HEK293 (cell line): ENCODE results near the gene DMC1.

Experiments
- BCL11B ChIP-seq: fragments of 450-650 bp; formaldehyde crosslinking; IDR thresholded peaks from 2 replicates; pipeline ENCODE4 v1.5.1; 2016; ENCODE audit warnings: low read depth, missing biosample characterization, missing genetic modification characterization
- EGR2 ChIP-seq: fragments of 450-650 bp; formaldehyde crosslinking; IDR thresholded peaks from 2 replicates; pipeline ENCODE4 v1.5.1; 2016; ENCODE audit warnings: low read depth, missing biosample characterization, missing genetic modification characterization
- KLF7 ChIP-seq: fragments of 450-650 bp; formaldehyde crosslinking; IDR thresholded peaks from 2 replicates; pipeline ENCODE4 v1.5.1; 2016; ENCODE audit warnings: missing biosample characterization, missing genetic modification characterization, borderline replicate concordance
- MZF1 ChIP-seq: fragments of 450-650 bp; formaldehyde crosslinking; IDR thresholded peaks from 2 replicates; pipeline ENCODE4 v1.5.1; 2017; ENCODE audit warnings: missing biosample characterization, missing genetic modification characterization, borderline replicate concordance
- SALL2 ChIP-seq: fragments of 450-650 bp; formaldehyde crosslinking; IDR thresholded peaks from 2 replicates; pipeline ENCODE4 v1.5.0; 2017; ENCODE audit warnings: missing biosample characterization, mild to moderate bottlenecking, missing genetic modification characterization, borderline replicate concordance
- SCRT2 ChIP-seq: fragments of 450-650 bp; formaldehyde crosslinking; IDR thresholded peaks from 2 replicates; pipeline ENCODE4 v1.5.1; 2016; ENCODE audit warnings: missing biosample characterization, missing genetic modification characterization
- SP2 ChIP-seq: fragments of 450-650 bp; formaldehyde crosslinking; IDR thresholded peaks from 2 replicates; pipeline ENCODE4 v1.5.1; 2016; ENCODE audit warnings: missing biosample characterization, missing genetic modification characterization
- WT1 ChIP-seq: fragments of 450-650 bp; formaldehyde crosslinking; IDR thresholded peaks from 2 replicates; pipeline ENCODE4 v1.5.1; 2016; ENCODE audit warnings: missing biosample characterization, missing genetic modification characterization
- YY2 ChIP-seq: fragments of 450-650 bp; formaldehyde crosslinking; IDR thresholded peaks from 2 replicates; pipeline ENCODE4 v1.5.1; 2016; ENCODE audit warnings: missing biosample characterization, missing genetic modification characterization
- ZFP3 ChIP-seq: fragments of 450-650 bp; formaldehyde crosslinking; IDR thresholded peaks from 2 replicates; pipeline ENCODE4 v1.5.1; 2016; ENCODE audit warnings: low read depth, missing biosample characterization, missing genetic modification characterization
- ZNF114 ChIP-seq: fragments of 450-650 bp; formaldehyde crosslinking; IDR thresholded peaks from 2 replicates; pipeline ENCODE4 v1.5.0; 2017; ENCODE audit warnings: missing biosample characterization, missing genetic modification characterization
- ZNF138 ChIP-seq: fragments of 450-650 bp; formaldehyde crosslinking; IDR thresholded peaks from 2 replicates; pipeline ENCODE4 v1.5.1; 2016; ENCODE audit warnings: missing biosample characterization, missing genetic modification characterization, borderline replicate concordance
- ZNF140 ChIP-seq: fragments of 450-650 bp; formaldehyde crosslinking; IDR thresholded peaks from 2 replicates; pipeline ENCODE4 v1.5.1; 2016; ENCODE audit warnings: missing biosample characterization, missing genetic modification characterization
- ZNF16 ChIP-seq: fragments of 450-650 bp; formaldehyde crosslinking; IDR thresholded peaks from 2 replicates; pipeline ENCODE4 v1.5.1; 2016; ENCODE audit warnings: low read depth, missing biosample characterization, missing genetic modification characterization
- ZNF202 ChIP-seq: fragments of 450-650 bp; formaldehyde crosslinking; IDR thresholded peaks from 2 replicates; pipeline ENCODE4 v1.5.1; 2016; ENCODE audit warnings: missing biosample characterization, missing genetic modification characterization, borderline replicate concordance
- ZNF311 ChIP-seq: fragments of 450-650 bp; formaldehyde crosslinking; IDR thresholded peaks from 2 replicates; pipeline ENCODE4 v1.5.1; 2017; ENCODE audit warnings: missing biosample characterization, missing genetic modification characterization, borderline replicate concordance
- ZNF324 ChIP-seq: fragments of 450-650 bp; formaldehyde crosslinking; IDR thresholded peaks from 2 replicates; pipeline ENCODE4 v1.5.1; 2016; ENCODE audit warnings: missing biosample characterization, missing genetic modification characterization
- ZNF341 ChIP-seq: fragments of 450-650 bp; formaldehyde crosslinking; IDR thresholded peaks from 2 replicates; pipeline ENCODE4; 2016; ENCODE audit warnings: low read depth, missing biosample characterization, missing genetic modification characterization
- ZNF37A ChIP-seq: fragments of 450-650 bp; IDR thresholded peaks from 2 replicates; pipeline ENCODE4 v1.5.1; 2018; ENCODE audit warnings: missing biosample characterization, missing genetic modification characterization
- ZNF391 ChIP-seq: fragments of 450-650 bp; formaldehyde crosslinking; IDR thresholded peaks from 2 replicates; pipeline ENCODE4 v1.5.1; 2016; ENCODE audit warnings: low read depth, missing biosample characterization, missing genetic modification characterization, borderline replicate concordance
- ZNF530 ChIP-seq: fragments of 450-650 bp; formaldehyde crosslinking; IDR thresholded peaks from 2 replicates; pipeline ENCODE4 v1.5.1; 2016; ENCODE audit warnings: low read depth, missing biosample characterization, missing genetic modification characterization
- ZNF555 ChIP-seq: fragments of 450-650 bp; formaldehyde crosslinking; conservative IDR thresholded peaks from 2 replicates; pipeline ENCODE4 v1.5.1; 2017; ENCODE audit warnings: missing biosample characterization, mild to moderate bottlenecking, missing genetic modification characterization, inconsistent platforms
- ZNF560 ChIP-seq: fragments of 450-650 bp; formaldehyde crosslinking; IDR thresholded peaks from 2 replicates; pipeline ENCODE4 v1.5.1; 2017; ENCODE audit warnings: missing biosample characterization, missing genetic modification characterization, borderline replicate concordance
- ZNF600 ChIP-seq: fragments of 450-650 bp; formaldehyde crosslinking; IDR thresholded peaks from 2 replicates; pipeline ENCODE4 v1.5.1; 2016; ENCODE audit warnings: missing biosample characterization, missing genetic modification characterization
- ZNF629 ChIP-seq: fragments of 450-650 bp; formaldehyde crosslinking; IDR thresholded peaks from 2 replicates; pipeline ENCODE4 v1.5.1; 2017; ENCODE audit warnings: missing biosample characterization, missing genetic modification characterization
- ZNF670 ChIP-seq: fragments of 450-650 bp; formaldehyde crosslinking; IDR thresholded peaks from 2 replicates; pipeline ENCODE4 v1.5.1; 2016; ENCODE audit warnings: missing biosample characterization, missing genetic modification characterization, low read depth
- ZNF777 ChIP-seq: fragments of 450-650 bp; formaldehyde crosslinking; IDR thresholded peaks from 2 replicates; pipeline ENCODE4 v1.5.1; 2017; ENCODE audit warnings: missing biosample characterization, missing genetic modification characterization, borderline replicate concordance
- ZNF785 ChIP-seq: fragments of 450-650 bp; formaldehyde crosslinking; IDR thresholded peaks from 2 replicates; pipeline ENCODE4 v1.5.1; 2016; ENCODE audit warnings: missing biosample characterization, missing genetic modification characterization
- TF ChIP-seq, protein P1 (sequence below): fragments of 450-650 bp; formaldehyde crosslinking; IDR thresholded peaks from 2 replicates; pipeline ENCODE4 v1.5.1; 2016; ENCODE audit warnings: missing biosample characterization, missing genetic modification characterization, borderline replicate concordance
- TF ChIP-seq, protein P2 (sequence below): fragments of 450-650 bp; formaldehyde crosslinking; IDR thresholded peaks from 2 replicates; pipeline ENCODE4 v1.5.1; 2016; ENCODE audit warnings: missing biosample characterization, missing genetic modification characterization
- TF ChIP-seq, protein P3 (sequence below): fragments of 450-650 bp; formaldehyde crosslinking; IDR thresholded peaks from 2 replicates; pipeline ENCODE4 v1.5.1; 2016; ENCODE audit warnings: missing biosample characterization, missing genetic modification characterization
- TF ChIP-seq, protein P4 (sequence below): fragments of 450-650 bp; IDR thresholded peaks from 2 replicates; pipeline ENCODE4 v1.5.1; 2018; ENCODE audit warnings: missing biosample characterization, missing genetic modification characterization

Gene DMC1

DNA sequence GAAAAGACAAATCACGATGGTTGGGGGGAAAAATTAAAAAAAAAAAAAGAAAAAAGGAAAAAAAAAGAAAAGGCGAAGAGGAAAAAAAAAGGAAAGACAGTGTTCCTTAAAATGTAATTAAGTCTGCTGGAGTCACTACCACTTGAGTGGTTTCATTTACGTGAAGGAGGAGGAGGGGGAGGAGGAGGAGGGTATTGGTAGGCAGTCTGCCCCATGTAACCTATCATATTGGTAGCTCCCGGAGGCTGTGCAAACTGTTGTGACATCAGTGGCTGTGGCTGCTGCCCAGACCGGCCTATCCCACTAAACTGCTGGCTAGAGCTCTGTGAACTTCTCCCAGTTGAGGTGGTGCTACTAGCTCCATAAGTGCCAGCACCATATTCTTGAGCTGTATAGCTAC lies 84.2 kb downstream of the DMC1 start (continued):
- TF ChIP-seq, protein P1, sequence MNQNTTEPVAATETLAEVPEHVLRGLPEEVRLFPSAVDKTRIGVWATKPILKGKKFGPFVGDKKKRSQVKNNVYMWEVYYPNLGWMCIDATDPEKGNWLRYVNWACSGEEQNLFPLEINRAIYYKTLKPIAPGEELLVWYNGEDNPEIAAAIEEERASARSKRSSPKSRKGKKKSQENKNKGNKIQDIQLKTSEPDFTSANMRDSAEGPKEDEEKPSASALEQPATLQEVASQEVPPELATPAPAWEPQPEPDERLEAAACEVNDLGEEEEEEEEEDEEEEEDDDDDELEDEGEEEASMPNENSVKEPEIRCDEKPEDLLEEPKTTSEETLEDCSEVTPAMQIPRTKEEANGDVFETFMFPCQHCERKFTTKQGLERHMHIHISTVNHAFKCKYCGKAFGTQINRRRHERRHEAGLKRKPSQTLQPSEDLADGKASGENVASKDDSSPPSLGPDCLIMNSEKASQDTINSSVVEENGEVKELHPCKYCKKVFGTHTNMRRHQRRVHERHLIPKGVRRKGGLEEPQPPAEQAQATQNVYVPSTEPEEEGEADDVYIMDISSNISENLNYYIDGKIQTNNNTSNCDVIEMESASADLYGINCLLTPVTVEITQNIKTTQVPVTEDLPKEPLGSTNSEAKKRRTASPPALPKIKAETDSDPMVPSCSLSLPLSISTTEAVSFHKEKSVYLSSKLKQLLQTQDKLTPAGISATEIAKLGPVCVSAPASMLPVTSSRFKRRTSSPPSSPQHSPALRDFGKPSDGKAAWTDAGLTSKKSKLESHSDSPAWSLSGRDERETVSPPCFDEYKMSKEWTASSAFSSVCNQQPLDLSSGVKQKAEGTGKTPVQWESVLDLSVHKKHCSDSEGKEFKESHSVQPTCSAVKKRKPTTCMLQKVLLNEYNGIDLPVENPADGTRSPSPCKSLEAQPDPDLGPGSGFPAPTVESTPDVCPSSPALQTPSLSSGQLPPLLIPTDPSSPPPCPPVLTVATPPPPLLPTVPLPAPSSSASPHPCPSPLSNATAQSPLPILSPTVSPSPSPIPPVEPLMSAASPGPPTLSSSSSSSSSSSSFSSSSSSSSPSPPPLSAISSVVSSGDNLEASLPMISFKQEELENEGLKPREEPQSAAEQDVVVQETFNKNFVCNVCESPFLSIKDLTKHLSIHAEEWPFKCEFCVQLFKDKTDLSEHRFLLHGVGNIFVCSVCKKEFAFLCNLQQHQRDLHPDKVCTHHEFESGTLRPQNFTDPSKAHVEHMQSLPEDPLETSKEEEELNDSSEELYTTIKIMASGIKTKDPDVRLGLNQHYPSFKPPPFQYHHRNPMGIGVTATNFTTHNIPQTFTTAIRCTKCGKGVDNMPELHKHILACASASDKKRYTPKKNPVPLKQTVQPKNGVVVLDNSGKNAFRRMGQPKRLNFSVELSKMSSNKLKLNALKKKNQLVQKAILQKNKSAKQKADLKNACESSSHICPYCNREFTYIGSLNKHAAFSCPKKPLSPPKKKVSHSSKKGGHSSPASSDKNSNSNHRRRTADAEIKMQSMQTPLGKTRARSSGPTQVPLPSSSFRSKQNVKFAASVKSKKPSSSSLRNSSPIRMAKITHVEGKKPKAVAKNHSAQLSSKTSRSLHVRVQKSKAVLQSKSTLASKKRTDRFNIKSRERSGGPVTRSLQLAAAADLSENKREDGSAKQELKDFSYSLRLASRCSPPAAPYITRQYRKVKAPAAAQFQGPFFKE (tag by site-specific recombination), result no peak
- TF ChIP-seq SALL2 (no peak), ZNF37A (tag by site-specific recombination) (no peak), SP2 (tag by site-specific recombination) (peak; percentile 38), ZNF311 (tag by site-specific recombination) (no peak), YY2 (tag by site-specific recombination) (no peak), MZF1 (tag by site-specific recombination) (no peak), ZNF140 (tag by site-specific recombination) (no peak), ZNF555 (tag by site-specific recombination) (no peak), EGR2 (tag by site-specific recombination) (peak; percentile 68), ZNF600 (tag by site-specific recombination) (0 out of 2 replicates have a peak, but pooled peaks have one; percentile 28), ZNF114 (tag by site-specific recombination) (no peak), ZNF202 (tag by site-specific recombination) (no peak), SCRT2 (tag by site-specific recombination) (no peak), ZNF138 (tag by site-specific recombination) (no peak), BCL11B (tag by site-specific recombination) (no peak), ZNF629 (tag by site-specific recombination) (no peak), ZFP3 (tag by site-specific recombination) (no peak), ZNF785 (tag by site-specific recombination) (no peak), ZNF324 (tag by site-specific recombination) (no peak), ZNF670 (tag by site-specific recombination) (no peak), WT1 (tag by site-specific recombination) (0 out of 2 replicates have a peak, but pooled peaks have one; percentile 24), ZNF16 (tag by site-specific recombination) (no peak), ZNF530 (no peak), ZNF391 (no peak), ZNF777 (tag by site-specific recombination) (no peak), ZNF560 (tag by site-specific recombination) (no peak), KLF7 (tag by site-specific recombination) (no peak), ZNF341 (tag by site-specific recombination) (no peak)
- TF ChIP-seq, protein P2, sequence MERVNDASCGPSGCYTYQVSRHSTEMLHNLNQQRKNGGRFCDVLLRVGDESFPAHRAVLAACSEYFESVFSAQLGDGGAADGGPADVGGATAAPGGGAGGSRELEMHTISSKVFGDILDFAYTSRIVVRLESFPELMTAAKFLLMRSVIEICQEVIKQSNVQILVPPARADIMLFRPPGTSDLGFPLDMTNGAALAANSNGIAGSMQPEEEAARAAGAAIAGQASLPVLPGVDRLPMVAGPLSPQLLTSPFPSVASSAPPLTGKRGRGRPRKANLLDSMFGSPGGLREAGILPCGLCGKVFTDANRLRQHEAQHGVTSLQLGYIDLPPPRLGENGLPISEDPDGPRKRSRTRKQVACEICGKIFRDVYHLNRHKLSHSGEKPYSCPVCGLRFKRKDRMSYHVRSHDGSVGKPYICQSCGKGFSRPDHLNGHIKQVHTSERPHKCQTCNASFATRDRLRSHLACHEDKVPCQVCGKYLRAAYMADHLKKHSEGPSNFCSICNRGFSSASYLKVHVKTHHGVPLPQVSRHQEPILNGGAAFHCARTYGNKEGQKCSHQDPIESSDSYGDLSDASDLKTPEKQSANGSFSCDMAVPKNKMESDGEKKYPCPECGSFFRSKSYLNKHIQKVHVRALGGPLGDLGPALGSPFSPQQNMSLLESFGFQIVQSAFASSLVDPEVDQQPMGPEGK (tag by site-specific recombination), result peak; percentile 35; the same call in 1 of the 2 replicates
- TF ChIP-seq, protein P3, sequence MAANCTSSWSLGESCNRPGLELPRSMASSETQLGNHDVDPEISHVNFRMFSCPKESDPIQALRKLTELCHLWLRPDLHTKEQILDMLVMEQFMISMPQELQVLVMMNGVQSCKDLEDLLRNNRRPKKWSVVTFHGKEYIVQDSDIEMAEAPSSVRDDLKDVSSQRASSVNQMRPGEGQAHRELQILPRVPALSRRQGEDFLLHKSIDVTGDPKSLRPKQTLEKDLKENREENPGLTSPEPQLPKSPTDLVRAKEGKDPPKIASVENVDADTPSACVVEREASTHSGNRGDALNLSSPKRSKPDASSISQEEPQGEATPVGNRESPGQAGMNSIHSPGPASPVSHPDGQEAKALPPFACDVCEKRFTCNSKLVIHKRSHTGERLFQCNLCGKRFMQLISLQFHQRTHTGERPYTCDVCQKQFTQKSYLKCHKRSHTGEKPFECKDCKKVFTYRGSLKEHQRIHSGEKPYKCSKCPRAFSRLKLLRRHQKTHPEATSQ (tag by site-specific recombination), result no peak
- TF ChIP-seq, protein P4, sequence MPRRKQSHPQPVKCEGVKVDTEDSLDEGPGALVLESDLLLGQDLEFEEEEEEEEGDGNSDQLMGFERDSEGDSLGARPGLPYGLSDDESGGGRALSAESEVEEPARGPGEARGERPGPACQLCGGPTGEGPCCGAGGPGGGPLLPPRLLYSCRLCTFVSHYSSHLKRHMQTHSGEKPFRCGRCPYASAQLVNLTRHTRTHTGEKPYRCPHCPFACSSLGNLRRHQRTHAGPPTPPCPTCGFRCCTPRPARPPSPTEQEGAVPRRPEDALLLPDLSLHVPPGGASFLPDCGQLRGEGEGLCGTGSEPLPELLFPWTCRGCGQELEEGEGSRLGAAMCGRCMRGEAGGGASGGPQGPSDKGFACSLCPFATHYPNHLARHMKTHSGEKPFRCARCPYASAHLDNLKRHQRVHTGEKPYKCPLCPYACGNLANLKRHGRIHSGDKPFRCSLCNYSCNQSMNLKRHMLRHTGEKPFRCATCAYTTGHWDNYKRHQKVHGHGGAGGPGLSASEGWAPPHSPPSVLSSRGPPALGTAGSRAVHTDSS (tag by site-specific recombination), result 0 out of 2 replicates have a peak, but pooled peaks have one; percentile 38
